PFSK-1 (cell line): ENCODE data around the gene ITGA8.

Source experiments
- FOXP2 ChIP-seq: optimal IDR thresholded peaks from 2 replicates; pipeline ENCODE3; 2011; ENCODE audit warnings: borderline replicate concordance, control low read depth, inconsistent platforms; ENCODE audit not compliant: insufficient read depth; ENCODE audit errors: extremely low read length, extremely low read depth
- POLR2AphosphoS5 ChIP-seq: IDR thresholded peaks from 2 replicates; pipeline ENCODE4 v1.6.1; 2012; ENCODE audit warnings: low read depth, mild to moderate bottlenecking, control low read depth, low read length, moderate library complexity
- SIN3A ChIP-seq: IDR thresholded peaks from 2 replicates; pipeline ENCODE4 v1.6.1; 2012; ENCODE audit warnings: mild to moderate bottlenecking, low read length, moderate library complexity, borderline replicate concordance; ENCODE audit not compliant: insufficient read depth
- TAF1 ChIP-seq: IDR thresholded peaks from 2 replicates; pipeline ENCODE4 v1.6.1; 2012; ENCODE audit warnings: low read length, control low read depth, borderline replicate concordance; ENCODE audit not compliant: insufficient read depth
- TF ChIP-seq, protein P1 (sequence below), 2 experiments: IDR thresholded peaks; 2 replicates each; pipeline versions ENCODE4 v1.6.1 to v1.8.0; 2011 to 2012; ENCODE audit warnings: low read depth in 2 of 2, low read length in 2 of 2, control low read depth in 1 of 2, inconsistent platforms in 1 of 2, mild to moderate bottlenecking in 1 of 2, moderate library complexity in 1 of 2; ENCODE audit not compliant: insufficient read depth in 1 of 2

The ITGA8 gene

DNA sequence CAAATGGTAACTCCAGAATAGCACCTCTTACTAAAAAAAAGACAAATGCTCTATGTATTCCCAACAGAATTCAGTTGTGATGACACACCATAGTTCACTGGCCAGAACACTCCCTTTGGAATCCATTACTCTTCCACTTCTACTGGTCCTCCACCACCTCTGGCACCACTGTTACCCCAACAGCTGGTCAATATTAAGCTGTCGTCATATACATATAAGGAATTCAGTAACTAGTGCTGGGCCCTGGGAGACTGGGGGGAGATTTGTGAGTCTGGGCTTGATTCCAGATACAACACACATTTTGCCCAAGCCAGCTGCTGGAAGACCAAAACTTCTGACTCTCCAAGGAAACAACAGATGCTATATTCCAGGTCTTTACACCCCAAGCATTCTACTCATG lies 26.0 kb upstream of the ITGA8 start:
- TF ChIP-seq FOXP2, result no peak
- no peak for TF ChIP-seq SIN3A
- no peak for TF ChIP-seq TAF1
- TF ChIP-seq, protein P1, sequence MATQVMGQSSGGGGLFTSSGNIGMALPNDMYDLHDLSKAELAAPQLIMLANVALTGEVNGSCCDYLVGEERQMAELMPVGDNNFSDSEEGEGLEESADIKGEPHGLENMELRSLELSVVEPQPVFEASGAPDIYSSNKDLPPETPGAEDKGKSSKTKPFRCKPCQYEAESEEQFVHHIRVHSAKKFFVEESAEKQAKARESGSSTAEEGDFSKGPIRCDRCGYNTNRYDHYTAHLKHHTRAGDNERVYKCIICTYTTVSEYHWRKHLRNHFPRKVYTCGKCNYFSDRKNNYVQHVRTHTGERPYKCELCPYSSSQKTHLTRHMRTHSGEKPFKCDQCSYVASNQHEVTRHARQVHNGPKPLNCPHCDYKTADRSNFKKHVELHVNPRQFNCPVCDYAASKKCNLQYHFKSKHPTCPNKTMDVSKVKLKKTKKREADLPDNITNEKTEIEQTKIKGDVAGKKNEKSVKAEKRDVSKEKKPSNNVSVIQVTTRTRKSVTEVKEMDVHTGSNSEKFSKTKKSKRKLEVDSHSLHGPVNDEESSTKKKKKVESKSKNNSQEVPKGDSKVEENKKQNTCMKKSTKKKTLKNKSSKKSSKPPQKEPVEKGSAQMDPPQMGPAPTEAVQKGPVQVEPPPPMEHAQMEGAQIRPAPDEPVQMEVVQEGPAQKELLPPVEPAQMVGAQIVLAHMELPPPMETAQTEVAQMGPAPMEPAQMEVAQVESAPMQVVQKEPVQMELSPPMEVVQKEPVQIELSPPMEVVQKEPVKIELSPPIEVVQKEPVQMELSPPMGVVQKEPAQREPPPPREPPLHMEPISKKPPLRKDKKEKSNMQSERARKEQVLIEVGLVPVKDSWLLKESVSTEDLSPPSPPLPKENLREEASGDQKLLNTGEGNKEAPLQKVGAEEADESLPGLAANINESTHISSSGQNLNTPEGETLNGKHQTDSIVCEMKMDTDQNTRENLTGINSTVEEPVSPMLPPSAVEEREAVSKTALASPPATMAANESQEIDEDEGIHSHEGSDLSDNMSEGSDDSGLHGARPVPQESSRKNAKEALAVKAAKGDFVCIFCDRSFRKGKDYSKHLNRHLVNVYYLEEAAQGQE (IDR thresholded peaks at IDR 0.05; ENCODE audit: insufficient read depth in 1 of 2, low read depth in 2 of 2, low read length in 2 of 2), result no peak
- no peak for TF ChIP-seq POLR2AphosphoS5

DNA sequence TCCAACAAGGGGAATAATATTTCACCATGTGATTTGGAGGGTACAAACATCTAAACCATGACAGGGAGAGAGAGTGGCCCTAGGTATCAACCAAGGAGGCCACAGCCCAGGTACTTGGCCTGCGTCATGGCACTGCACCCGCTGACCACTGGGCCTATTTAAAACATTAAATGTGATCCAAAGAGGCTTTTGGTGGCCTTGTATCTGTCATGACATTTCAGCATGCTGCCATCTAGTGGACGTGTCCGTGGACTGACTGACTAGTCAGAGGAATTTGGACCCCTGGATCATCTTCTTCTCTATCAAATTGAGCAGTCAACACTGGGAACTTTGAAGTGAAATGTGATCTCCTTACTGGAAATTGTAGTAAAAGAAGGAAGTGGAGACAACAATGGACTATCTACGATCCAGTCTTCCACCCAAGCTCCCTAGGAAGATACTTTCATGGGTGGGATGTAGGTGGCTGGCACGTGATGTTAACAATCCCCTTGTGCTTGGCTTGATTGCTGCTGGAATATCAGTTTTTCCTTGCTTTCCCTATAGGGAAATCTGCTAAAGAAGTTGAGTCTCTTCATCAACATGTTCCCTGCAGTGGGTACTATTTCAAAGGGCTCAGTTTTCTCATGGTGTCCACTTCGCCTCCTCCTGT lies 24.6 kb upstream of the ITGA8 start:
- TF ChIP-seq SIN3A, result no peak
- TF ChIP-seq, protein P1 (IDR thresholded peaks at IDR 0.05; ENCODE audit: insufficient read depth in 1 of 2, low read depth in 2 of 2, low read length in 2 of 2), result no peak
- TF ChIP-seq POLR2AphosphoS5, result no peak
- no peak for TF ChIP-seq FOXP2
- TF ChIP-seq TAF1, result no peak

GRCh38 chr10:15743443-15743842 lies 23.7 kb upstream of the ITGA8 start:
- TF ChIP-seq SIN3A (no peak), TAF1 (no peak), POLR2AphosphoS5 (no peak), FOXP2 (no peak)
- TF ChIP-seq, protein P1 (IDR thresholded peaks at IDR 0.05; ENCODE audit: insufficient read depth in 1 of 2, low read depth in 2 of 2, low read length in 2 of 2), result no peak

DNA sequence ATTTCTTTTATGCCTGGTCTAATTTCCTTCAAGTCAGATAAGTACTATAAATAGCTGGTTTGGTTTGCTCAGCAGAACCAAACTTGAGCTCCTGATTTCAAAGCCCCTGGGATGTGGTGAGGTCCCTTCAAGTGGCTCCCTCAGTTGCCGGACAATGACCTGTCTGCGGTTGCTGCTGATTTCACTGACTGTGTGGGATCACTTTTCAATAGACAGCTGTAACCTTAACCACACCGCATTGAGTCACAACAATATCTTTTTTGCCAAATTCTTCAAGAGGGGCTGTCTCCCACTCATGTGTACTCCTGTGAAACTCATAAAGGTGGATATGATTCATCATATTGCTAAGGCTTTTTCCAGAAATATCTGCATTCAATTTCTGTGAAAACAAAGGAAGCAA lies 23.1 kb upstream of the ITGA8 start:
- TF ChIP-seq FOXP2 (no peak), TAF1 (no peak), POLR2AphosphoS5 (no peak)
- TF ChIP-seq, protein P1 (IDR thresholded peaks at IDR 0.05; ENCODE audit: insufficient read depth in 1 of 2, low read depth in 2 of 2, low read length in 2 of 2), result no peak

- TF ChIP-seq POLR2AphosphoS5 (no peak), FOXP2 (no peak), SIN3A (no peak), TAF1 (no peak)
- TF ChIP-seq, protein P1 (IDR thresholded peaks at IDR 0.05; ENCODE audit: insufficient read depth in 1 of 2, low read depth in 2 of 2, low read length in 2 of 2), result no peak
Observed at GRCh38 chr10:15742102-15742501, 22.4 kb upstream of the ITGA8 start.
